ENCODE results near the gene GPR176. TPM values are rescaled to one million over a fixed set of nuclear protein-coding genes. Genes with fewer than 3 reads are reported as not detected.

The GPR176 gene, protein sequence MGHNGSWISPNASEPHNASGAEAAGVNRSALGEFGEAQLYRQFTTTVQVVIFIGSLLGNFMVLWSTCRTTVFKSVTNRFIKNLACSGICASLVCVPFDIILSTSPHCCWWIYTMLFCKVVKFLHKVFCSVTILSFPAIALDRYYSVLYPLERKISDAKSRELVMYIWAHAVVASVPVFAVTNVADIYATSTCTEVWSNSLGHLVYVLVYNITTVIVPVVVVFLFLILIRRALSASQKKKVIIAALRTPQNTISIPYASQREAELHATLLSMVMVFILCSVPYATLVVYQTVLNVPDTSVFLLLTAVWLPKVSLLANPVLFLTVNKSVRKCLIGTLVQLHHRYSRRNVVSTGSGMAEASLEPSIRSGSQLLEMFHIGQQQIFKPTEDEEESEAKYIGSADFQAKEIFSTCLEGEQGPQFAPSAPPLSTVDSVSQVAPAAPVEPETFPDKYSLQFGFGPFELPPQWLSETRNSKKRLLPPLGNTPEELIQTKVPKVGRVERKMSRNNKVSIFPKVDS
- total RNA-seq = 0.21 TPM

DNA sequence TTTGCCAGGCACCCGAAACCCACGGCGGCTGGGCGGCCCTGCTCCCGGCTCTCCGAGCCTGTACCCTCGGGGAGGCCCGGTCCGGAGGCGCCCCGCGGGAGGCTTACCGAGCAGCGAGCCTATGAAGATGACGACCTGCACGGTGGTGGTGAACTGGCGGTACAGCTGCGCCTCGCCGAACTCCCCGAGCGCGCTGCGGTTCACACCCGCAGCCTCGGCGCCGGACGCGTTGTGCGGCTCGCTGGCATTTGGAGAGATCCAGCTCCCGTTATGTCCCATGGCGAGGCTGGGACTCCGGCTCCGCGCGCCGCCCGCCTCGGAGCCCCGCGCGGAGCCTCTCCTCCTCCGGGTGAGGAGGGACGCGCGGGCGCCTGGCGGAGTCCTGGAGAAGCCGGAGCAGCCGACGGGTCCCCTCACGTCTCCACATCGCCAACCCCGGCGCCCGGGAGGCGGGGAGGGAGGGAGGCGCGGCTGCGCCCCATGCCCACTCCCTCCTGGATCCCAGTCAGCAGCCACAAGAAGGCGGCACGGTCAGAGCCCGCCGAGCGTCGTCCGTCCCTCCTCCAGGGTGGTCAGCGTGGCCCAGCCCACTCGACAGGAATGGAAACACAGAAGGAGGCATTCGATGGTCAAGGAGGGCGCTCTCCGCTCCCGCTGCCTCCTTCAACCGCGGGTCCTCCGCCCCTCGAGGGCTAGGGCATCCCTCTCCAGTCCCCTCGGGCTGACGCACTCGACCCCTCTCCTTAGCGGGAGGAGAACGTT lies at the start of gene GPR176:
Gene GPR176 (minus strand): TSS at position 519 of the 762 bp plus-strand sequence. CDS start 240 bp downstream, at position 279.
- H3K4me3 ChIP-seq (ENCODE audit: low read length) = peak within 1 kb of the TSS; percentile 40

DNA sequence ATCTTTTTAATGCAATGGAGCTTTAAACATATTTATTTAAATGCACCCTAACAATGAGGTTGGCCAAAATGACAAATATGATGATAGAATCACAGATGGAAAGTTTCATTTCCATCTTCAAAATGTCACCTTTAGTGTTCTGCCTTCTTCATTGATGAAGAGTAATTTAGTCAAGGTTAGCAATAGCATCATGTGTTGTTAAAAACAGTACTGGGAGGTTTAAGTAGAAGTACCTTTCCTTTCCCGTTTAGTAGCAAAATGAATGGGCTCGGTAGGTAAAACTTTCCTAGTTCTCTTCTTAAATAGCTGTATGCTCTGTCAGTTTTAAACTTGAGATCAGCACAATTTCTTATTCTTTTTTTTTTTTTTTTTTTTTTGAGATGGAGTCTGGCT lies 48.9 kb upstream of the GPR176 start:
- no peaks in the 10 kb centered on the region for H3K9me3 ChIP-seq (ENCODE audit: low read depth, low read length)
- H3K27me3 ChIP-seq (ENCODE audit: insufficient read depth, low read length) = no peaks in the 10 kb centered on the region
- no peaks in the 10 kb centered on the region for H3K4me1 ChIP-seq (ENCODE audit: insufficient read depth, low read length)
- no peak overlapping the region for H3K4me3 ChIP-seq (ENCODE audit: low read length)

More for the DNA sequence above, at the start of gene GPR176:
- Histone ChIP-seq H3K27me3 (ENCODE audit: insufficient read depth, low read length) (peaks cover 48% of the 10 kb centered on the region), H3K9me3 (ENCODE audit: low read depth, low read length) (no peaks in the 10 kb centered on the region), H3K4me1 (ENCODE audit: insufficient read depth, low read length) (peaks cover 20% of the 10 kb centered on the region)

DNA sequence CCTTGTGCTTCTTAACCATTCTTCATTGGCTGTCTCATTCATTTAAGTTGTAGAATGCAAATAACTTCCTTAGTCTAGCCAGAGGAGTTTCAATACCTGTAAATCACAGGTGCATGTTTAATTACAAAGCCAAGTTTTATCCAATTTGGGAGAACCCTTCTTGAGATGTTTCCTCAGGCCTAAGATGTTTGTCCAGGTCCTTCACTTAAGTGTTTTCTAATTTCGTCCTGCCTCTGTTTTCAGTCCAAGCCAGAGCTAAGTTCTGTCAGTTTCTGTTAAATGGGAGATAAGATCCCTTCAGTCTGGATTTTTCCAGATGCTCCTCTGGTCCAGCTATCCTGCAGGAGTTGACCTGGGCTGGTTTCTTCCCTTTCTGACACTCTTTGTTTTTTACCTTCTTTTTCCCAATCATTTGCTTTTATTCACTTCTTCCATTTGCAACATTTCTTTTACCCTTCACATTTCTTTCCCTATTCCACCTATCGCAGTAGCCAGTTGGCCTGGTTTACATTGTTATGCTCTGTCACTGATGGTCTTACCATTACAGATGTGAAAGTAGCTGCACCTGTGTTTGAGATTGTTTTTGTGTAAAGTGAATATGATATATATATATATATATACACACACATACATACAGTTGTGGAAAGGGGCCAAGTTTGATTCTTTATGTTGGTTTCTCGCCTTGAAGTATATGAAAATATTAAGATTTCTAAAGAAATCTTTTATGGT lies 48.4 kb upstream of the GPR176 start:
- no peak overlapping the region for H3K4me3 ChIP-seq (ENCODE audit: low read length)
- H3K9me3 ChIP-seq (ENCODE audit: low read depth, low read length) = no peaks in the 10 kb centered on the region
- no peaks in the 10 kb centered on the region for H3K27me3 ChIP-seq (ENCODE audit: insufficient read depth, low read length)
- no peaks in the 10 kb centered on the region for H3K4me1 ChIP-seq (ENCODE audit: insufficient read depth, low read length)

DNA sequence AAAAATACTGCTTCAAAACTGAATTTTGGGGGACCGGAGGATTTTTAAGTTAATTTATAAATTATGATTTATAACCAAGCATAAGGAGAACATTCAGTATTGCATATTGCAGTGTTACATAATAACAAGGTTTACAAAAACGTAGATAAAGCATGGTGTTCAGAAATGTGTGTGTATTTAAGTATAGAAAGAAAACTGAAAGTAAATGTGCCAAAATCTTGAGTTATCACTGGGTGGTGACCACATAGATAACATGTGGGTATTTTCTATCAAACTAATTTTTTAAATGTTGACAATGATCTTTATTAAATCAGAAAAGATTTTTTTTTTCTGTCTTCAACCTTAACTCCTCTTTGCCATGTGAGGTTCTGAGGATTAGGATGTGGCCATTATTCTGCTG lies 46.5 kb upstream of the GPR176 start:
- Histone ChIP-seq H3K27me3 (ENCODE audit: insufficient read depth, low read length) (no peaks in the 10 kb centered on the region), H3K4me3 (ENCODE audit: low read length) (no peak overlapping the region), H3K4me1 (ENCODE audit: insufficient read depth, low read length) (no peaks in the 10 kb centered on the region), H3K9me3 (ENCODE audit: low read depth, low read length) (no peaks in the 10 kb centered on the region)

DNA sequence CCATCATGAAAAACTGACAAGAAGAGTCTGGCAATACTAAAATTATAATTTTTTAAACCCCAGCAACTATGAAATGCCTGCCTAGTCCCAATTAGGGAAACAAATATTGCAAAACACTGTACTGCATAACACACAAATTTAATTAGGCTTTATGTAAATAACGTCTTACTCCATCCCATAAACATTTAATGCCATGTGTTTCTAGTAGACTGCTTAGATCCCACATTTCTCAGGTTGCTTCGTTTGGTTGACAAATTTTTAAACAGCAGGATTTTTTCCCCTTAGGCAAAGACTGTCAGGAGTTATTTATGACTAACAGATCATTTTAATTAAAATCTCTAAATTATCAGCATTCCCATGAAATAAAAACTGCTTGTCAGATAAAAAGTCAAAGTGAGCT lies 43.7 kb upstream of the GPR176 start:
- H3K4me3 ChIP-seq (ENCODE audit: low read length) = no peak overlapping the region
- no peaks in the 10 kb centered on the region for H3K9me3 ChIP-seq (ENCODE audit: low read depth, low read length)
- no peaks in the 10 kb centered on the region for H3K4me1 ChIP-seq (ENCODE audit: insufficient read depth, low read length)
- no peaks in the 10 kb centered on the region for H3K27me3 ChIP-seq (ENCODE audit: insufficient read depth, low read length)

DNA sequence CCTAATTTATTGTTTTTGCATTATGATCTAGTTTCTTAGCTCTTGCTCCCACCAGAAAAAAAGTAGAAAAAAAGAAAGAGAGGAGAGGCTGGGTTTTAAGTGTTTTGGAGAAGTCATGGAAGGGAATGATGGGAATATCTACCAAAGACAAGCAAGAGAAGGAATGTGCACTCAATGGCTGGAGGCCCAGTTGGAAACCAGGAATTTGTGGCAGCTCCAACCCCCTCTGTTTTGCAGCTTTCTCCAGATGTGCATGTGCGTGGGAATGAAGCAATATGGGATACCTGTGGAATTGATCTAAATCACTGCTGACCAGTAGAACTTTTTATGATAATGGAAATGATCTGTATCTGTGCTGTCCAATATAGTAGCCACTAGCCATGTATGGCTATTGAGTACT lies 41.0 kb upstream of the GPR176 start:
- Histone ChIP-seq H3K9me3 (ENCODE audit: low read depth, low read length) (no peaks in the 10 kb centered on the region), H3K27me3 (ENCODE audit: insufficient read depth, low read length) (no peaks in the 10 kb centered on the region), H3K4me3 (ENCODE audit: low read length) (no peak overlapping the region), H3K4me1 (ENCODE audit: insufficient read depth, low read length) (no peaks in the 10 kb centered on the region)

DNA sequence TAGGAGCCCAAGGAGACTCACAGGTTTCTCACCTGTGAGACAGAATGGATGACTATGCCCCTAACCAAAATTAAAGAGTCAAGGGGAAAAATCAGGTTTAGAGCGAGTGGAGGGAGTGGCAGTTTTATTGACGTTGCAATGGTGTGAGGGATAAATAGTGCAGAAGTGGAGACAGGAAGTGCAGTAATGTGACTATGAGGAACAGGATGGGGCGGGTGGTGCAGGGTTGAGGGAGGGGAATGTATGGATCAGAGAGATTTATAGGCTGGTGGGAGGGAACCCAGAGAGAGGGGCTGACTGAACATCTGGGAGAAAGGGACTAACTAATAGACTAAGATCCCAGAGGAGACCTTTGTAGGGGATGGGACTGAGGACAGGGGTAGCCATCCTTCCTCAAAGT lies 40.3 kb upstream of the GPR176 start:
- H3K9me3 ChIP-seq (ENCODE audit: low read depth, low read length) = no peaks in the 10 kb centered on the region
- no peaks in the 10 kb centered on the region for H3K27me3 ChIP-seq (ENCODE audit: insufficient read depth, low read length)
- no peaks in the 10 kb centered on the region for H3K4me1 ChIP-seq (ENCODE audit: insufficient read depth, low read length)
- no peak overlapping the region for H3K4me3 ChIP-seq (ENCODE audit: low read length)

DNA sequence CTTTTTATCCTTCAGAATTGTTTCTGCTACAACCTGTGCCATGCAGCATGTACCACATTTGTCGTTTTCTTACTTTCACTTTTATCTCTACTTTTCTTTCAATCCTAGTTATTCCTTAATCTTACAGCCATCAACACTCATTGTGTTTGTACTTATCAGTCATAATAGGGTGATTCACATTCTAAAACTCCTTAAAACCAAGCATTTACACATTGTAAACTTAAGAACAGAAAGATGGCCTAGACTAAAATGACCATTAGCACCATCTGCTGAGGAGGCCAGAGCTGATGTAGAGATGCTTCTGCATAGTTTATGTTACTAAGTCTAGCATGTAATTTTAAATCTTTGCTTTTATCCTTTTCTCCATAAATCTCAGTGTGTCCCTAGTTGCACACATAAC lies 39.3 kb upstream of the GPR176 start:
- Histone ChIP-seq H3K27me3 (ENCODE audit: insufficient read depth, low read length) (no peaks in the 10 kb centered on the region), H3K9me3 (ENCODE audit: low read depth, low read length) (no peaks in the 10 kb centered on the region), H3K4me1 (ENCODE audit: insufficient read depth, low read length) (no peaks in the 10 kb centered on the region), H3K4me3 (ENCODE audit: low read length) (no peak overlapping the region)

DNA sequence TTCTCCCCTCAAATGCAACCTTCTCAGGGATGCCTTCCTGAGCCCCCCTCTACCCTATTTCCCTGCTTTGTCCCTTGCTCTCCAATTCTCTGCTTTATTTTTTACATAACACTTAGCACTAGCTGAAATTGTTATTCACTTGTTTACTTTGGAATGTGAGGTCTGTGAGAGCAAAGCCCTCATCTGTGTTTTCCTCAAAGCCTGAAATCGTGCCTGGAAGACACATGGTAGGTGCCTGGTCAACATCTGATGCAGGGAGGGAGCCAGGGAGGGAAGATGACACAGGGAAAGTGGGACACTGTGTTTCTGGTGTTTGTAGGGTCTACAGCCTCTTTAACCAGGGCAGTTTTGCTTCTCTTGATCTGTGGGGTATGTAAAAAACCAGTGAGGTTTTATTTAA lies 37.4 kb upstream of the GPR176 start:
- H3K27me3 ChIP-seq (ENCODE audit: insufficient read depth, low read length) = no peaks in the 10 kb centered on the region
- no peak overlapping the region for H3K4me3 ChIP-seq (ENCODE audit: low read length)
- no peaks in the 10 kb centered on the region for H3K4me1 ChIP-seq (ENCODE audit: insufficient read depth, low read length)
- no peaks in the 10 kb centered on the region for H3K9me3 ChIP-seq (ENCODE audit: low read depth, low read length)

DNA sequence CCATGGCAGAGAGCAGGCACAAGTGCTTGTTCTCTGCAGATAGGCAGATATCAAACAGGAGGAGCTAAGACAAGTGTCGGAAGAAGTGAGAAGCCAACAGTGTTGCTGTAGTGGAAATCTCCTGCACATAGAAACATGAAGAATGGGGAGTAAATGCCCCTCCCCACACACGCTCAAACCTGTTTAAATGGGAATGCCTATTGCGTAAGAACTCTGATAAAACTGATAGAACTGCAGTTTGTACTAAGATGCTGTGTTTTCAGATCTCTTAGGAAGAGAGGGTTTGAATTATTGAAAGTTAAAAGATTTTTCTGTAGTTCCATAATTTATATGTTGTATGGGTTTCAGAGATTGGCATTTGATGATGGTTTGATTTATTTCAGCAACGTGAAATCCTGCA lies 33.5 kb upstream of the GPR176 start:
- no peaks in the 10 kb centered on the region for H3K9me3 ChIP-seq (ENCODE audit: low read depth, low read length)
- H3K27me3 ChIP-seq (ENCODE audit: insufficient read depth, low read length) = no peaks in the 10 kb centered on the region
- no peaks in the 10 kb centered on the region for H3K4me1 ChIP-seq (ENCODE audit: insufficient read depth, low read length)
- H3K4me3 ChIP-seq (ENCODE audit: low read length) = no peak overlapping the region

DNA sequence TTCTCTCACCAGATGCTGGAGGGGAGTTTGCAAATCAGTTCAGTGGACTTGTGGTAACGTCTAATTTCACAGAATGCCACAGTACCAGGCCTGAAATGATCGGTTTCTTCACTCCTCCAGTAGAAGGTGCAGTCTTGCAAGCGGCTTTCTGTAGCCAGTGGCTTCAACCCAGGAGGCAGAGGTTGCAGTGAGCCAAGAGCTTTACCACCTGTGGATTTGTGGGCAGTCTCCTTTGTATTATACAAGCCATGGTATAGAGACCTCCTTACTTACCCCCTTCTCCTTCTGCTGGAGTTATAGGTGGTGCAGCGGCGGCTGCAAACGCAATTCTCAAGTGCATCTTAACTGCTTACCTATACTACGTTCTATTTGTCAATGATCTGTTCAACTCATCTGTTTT lies 31.5 kb upstream of the GPR176 start:
- no peaks in the 10 kb centered on the region for H3K9me3 ChIP-seq (ENCODE audit: low read depth, low read length)
- no peaks in the 10 kb centered on the region for H3K4me1 ChIP-seq (ENCODE audit: insufficient read depth, low read length)
- no peaks in the 10 kb centered on the region for H3K27me3 ChIP-seq (ENCODE audit: insufficient read depth, low read length)
- no peak overlapping the region for H3K4me3 ChIP-seq (ENCODE audit: low read length)

DNA sequence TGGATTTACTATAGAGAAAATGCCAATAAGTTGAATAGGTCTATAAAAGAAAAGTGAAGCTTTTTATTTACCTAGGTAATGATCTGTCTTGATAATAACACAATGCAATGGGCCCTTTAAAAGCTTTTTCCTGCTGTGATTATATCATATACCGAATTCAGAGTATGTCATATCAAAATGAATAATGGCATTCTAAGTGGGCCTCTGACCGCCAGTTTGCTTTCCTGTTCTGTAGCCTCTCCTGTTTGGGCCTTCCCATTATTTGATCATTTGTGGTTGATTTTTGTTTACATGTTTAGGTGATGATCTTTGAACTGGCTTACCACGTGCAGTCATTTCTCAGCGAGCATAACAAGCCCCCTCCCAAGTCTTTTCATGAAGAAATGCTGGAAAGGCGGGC lies 28.8 kb upstream of the GPR176 start:
- H3K27me3 ChIP-seq (ENCODE audit: insufficient read depth, low read length) = no peaks in the 10 kb centered on the region
- H3K9me3 ChIP-seq (ENCODE audit: low read depth, low read length) = no peaks in the 10 kb centered on the region
- no peaks in the 10 kb centered on the region for H3K4me1 ChIP-seq (ENCODE audit: insufficient read depth, low read length)
- no peak overlapping the region for H3K4me3 ChIP-seq (ENCODE audit: low read length)

DNA sequence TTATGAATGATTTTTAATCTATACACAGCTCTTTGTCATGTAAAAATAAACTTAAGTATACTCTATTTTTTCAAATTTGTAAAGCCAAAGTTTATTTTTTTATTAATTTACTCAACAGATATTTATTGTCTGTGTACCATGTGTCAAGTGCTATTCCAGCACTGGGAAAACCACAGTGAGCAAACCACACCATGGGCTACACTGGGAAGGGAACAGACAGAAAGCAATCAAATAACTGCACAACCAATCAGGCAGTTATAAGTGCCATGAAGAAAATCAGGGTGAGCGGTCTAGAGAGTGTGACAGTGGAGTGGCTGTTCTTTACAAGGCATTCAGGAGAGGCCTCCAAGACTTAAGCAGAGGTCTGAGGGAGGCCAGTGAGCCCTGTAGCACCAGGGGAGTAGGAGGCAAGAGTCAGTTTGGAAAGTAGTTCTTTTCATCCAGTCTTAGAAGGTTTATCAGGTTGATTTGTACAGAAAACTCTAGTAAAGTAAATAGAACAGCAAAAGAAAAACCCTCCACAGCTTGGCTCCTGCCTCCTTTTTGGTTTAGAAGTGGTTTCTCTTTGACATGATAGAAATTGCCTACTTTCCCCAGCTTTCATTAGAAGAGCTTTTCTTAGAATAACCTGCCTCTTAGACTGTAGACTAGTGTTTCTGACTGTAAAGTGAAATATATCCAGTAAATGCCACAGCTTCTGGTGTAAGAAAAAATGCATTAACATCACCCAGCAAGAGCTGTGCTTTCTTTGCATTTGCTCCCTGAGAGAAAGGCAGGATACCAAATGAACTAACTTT lies 27.5 kb upstream of the GPR176 start:
- Histone ChIP-seq H3K4me3 (ENCODE audit: low read length) (no peak overlapping the region), H3K4me1 (ENCODE audit: insufficient read depth, low read length) (no peaks in the 10 kb centered on the region), H3K27me3 (ENCODE audit: insufficient read depth, low read length) (no peaks in the 10 kb centered on the region), H3K9me3 (ENCODE audit: low read depth, low read length) (no peaks in the 10 kb centered on the region)

DNA sequence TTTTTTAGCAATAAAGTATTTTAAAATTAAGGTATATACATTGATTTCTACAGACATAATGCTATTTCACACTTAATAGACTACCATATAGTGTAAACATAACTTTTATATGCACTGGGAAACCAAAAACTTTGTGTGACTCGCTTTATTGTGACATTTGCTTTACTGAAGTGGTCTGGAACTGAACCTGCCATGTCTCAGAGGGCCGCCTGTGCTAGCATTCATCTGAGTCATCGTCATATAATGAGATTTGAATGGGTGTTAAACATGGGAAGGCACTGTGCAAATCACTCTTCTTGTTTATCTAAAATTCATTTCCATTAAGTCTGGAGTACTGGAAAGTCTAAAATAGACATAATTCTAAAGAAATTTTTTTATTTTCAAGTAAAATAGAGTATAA lies 26.8 kb upstream of the GPR176 start:
- Histone ChIP-seq H3K27me3 (ENCODE audit: insufficient read depth, low read length) (no peaks in the 10 kb centered on the region), H3K9me3 (ENCODE audit: low read depth, low read length) (no peaks in the 10 kb centered on the region), H3K4me1 (ENCODE audit: insufficient read depth, low read length) (no peaks in the 10 kb centered on the region), H3K4me3 (ENCODE audit: low read length) (no peak overlapping the region)
